AG04449 (cell line): ENCODE measurements around the gene MFAP1.
"Not testable (repeated sequence)": the region's sequence is repeated elsewhere in the genome, so short reads cannot be mapped to it uniquely, and the experiment has no call there.

Experiments
- CTCF ChIA-PET: fragments of 350-600 bp; formaldehyde crosslinking; extraction: SDS; loops from one replicate; lab custom pipeline; 2021; ENCODE audit warnings: antibody characterized with exemption; lab: Yijun Ruan, JAX
- POLR2A ChIA-PET: fragments of 400-600, 350-600 bp; formaldehyde crosslinking; extraction: SDS; loops from one replicate; lab custom pipeline; 2020; ENCODE audit warnings: antibody characterized with exemption, inconsistent platforms; lab: Yijun Ruan, JAX
- DNase-seq: peaks from one replicate; pipeline ENCODE4 v3.0.0-alpha.2; 2010; ENCODE audit warnings: low read depth, low spot score
- H3K4me3 ChIP-seq: 2 replicates; pipeline ENCODE4 v1.5.1; 2011; ENCODE audit warnings: low read depth, mild to moderate bottlenecking, control low read depth, low read length
- CTCF ChIP-seq: IDR thresholded peaks from one replicate; pipeline ENCODE4 v1.5.1; 2011; ENCODE audit warnings: mild to moderate bottlenecking, moderate library complexity, low read length, control low read depth, inconsistent platforms; ENCODE audit not compliant: insufficient read depth; ENCODE audit errors: missing control alignments

The MFAP1 gene

GRCh38 chr15:43867096-43867495 is 42.6 kb upstream of the MFAP1 start:
- ChIA-PET CTCF (interaction anchor here (1.0 to 7.5 kb wide), 3 partner anchors 14 to 635 kb away, joined by 3 to 61 read pairs (median 7); no protein-coding TSS in a partner anchor), POLR2A (no interaction called here)
- DNase-seq, result no peak
- H3K4me3 ChIP-seq, result no peak overlapping the region
- TF ChIP-seq CTCF, result no peak

DNA sequence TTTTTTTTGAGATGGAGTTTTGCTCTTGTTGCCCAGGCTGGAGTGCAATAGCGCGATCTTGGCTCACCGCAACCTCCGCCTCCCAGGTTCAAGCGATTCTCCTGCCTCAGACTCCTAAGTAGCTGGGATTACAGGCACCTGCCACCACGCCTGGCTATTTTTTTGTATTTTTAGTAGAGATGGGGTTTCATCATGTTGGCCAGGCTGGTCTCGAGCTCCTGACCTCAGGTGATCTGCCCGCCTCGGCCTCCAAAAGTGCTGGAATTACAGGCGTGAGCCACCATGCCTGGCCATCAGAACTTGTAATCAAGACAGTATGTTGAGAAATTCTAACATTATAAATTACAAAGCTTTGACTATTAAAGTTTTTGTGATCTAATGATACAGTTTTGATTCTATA is 42.1 kb upstream of the MFAP1 start:
- DNase-seq, POLR2A ChIA-PET: not testable (repeated sequence)
- CTCF ChIA-PET, result interaction anchor here (0.6 to 2.0 kb wide), 3 partner anchors 15 to 711 kb away, joined by 3 to 7 read pairs (median 3); no protein-coding TSS in a partner anchor

DNA sequence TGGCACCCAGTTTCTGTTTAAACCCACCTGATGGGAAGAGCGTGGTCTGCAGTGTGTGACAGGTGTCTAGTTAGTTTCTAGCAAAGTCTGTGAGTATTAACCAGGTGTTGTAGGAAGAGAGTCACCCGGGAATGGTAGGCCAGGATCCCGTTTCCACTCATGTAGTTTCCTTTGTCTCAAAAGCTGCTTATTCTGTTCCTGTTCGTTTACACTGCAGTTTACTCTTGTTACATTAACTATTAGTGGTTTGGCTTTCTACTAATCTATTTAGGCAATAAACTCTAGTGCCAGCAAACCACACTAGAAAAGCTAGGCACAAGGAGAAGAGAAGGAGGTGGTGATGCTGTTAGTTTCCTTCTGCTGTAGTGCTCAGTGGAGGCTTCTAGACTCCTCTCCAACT is 35.1 kb upstream of the MFAP1 start:
- H3K4me3 ChIP-seq, result no peak overlapping the region
- ChIA-PET CTCF (interaction anchor here (1.0 to 2.7 kb wide), 5 partner anchors 9 to 642 kb away, joined by 3 to 19 read pairs (median 3); no protein-coding TSS in a partner anchor), POLR2A (no interaction called here)
- TF ChIP-seq CTCF, result no peak
- no peak for DNase-seq

More for the DNA sequence above, 42.1 kb upstream of the MFAP1 start:
- H3K4me3 ChIP-seq, result not testable (repeated sequence)

GRCh38 chr15:43854801-43855200 is 30.3 kb upstream of the MFAP1 start:
- TF ChIP-seq CTCF, result no peak
- CTCF ChIA-PET, result no interaction called here
- DNase-seq, result no peak

GRCh38 chr15:43852607-43853006 is 28.1 kb upstream of the MFAP1 start:
- ChIA-PET POLR2A (no interaction called here), CTCF (no interaction called here)
- H3K4me3 ChIP-seq, result no peak overlapping the region
- no peak for TF ChIP-seq CTCF
- no peak for DNase-seq

More at GRCh38 chr15:43854801-43855200, 30.3 kb upstream of the MFAP1 start:
- POLR2A ChIA-PET, result no interaction called here
- H3K4me3 ChIP-seq, result no peak overlapping the region

DNA sequence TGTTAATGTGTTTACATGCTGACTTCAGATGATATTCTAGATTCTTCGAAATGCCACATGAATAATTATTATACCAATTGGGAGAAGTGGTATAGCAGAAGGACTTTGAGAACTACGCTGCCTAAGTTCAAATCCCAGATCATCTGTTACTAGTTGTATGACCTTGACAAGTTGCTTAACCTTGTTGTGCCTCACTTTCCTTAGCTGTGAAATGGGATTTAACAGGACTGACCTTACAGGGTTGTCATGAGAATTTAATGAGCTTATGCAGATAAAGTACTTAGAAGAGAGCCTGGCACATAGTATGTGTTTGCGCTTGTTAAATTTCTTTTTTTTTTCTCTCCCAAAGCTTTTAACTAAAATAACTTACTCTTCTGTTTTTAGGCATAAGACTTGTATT is 26.8 kb upstream of the MFAP1 start:
- ChIA-PET POLR2A (no interaction called here), CTCF (interaction anchor here (1.4 kb wide), 1 partner anchor 33 kb away, joined by 3 read pairs; no protein-coding TSS in a partner anchor)
- no peak for TF ChIP-seq CTCF

GRCh38 chr15:43845421-43845820 is 20.9 kb upstream of the MFAP1 start:
- no peak for TF ChIP-seq CTCF
- H3K4me3 ChIP-seq, result no peak overlapping the region
- ChIA-PET CTCF (interaction anchor here (1.4 kb wide), 1 partner anchor 17 kb away, joined by 4 read pairs; no protein-coding TSS in a partner anchor), POLR2A (no interaction called here)
- no peak for DNase-seq

More for the DNA sequence above, 26.8 kb upstream of the MFAP1 start:
- no peak overlapping the region for H3K4me3 ChIP-seq
- DNase-seq, result no peak

- CTCF ChIA-PET, H3K4me3 ChIP-seq, POLR2A ChIA-PET, DNase-seq: not testable (repeated sequence)
Observed at GRCh38 chr15:43832485-43832884, 8.0 kb upstream of the MFAP1 start.

DNA sequence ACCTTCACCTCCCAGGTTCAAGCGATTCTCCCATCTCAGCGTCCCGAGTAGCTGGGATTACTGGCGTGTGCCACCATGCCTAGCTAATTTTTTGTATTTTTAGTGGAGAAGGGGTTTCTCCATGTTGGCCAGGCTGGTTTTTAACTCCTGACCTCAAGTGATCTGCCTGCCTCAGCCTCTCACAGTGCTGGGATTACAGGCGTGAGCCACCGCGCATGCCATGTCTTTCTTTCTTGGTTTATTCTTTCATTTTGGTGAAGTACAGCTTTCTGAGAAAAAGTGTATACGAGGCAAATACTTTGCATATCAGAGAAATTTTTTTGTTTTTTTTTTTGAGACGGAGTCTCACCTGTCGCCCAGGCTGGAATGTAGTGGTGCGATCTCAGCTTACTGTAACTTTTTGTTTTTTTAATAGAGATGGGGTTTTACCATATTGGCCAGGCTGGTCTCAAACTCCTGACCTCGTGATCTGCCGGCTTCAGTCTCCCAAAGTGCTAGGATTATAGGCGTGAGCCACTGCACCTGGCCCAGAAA is 7.1 kb upstream of the MFAP1 start:
- CTCF ChIA-PET, result interaction anchor here (0.6 kb wide), 1 partner anchor 39 kb away, joined by 3 read pairs; no protein-coding TSS in a partner anchor
- POLR2A ChIA-PET, result interaction anchor here (0.6 kb wide), 2 partner anchors 9 to 31 kb away, joined by 3 read pairs; partner anchors contain the start of gene HYPK
- not testable (repeated sequence) for H3K4me3 ChIP-seq, DNase-seq

DNA sequence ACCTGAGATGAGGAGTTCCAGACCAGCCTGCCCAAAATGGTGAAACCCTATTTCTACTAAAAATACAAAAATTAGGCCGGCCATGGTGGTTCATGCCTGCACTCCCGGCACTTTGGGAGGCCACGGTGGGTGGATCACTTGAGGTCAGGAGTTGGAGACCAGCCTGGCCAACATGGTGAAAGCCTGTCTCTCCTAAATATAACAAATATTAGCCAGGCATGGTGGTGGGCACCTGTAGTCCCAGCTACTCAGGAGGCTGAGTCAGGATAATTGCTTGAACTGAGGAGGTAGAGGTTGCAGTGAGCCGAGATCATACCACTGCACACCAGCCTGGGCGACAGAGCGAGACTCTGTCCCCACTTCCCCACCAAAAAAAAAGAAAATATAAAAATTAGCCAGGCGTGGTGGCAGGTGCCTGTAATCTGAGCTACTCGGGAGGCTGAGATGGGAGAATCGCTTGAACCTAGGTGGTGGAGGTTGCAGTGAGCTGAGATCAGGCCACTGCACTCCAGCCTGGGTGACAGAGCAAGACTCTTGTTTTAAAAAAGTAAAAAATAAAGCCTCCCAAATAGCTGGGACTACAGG is 6.3 kb upstream of the MFAP1 start:
- POLR2A ChIA-PET, result interaction anchor here (0.6 kb wide), 1 partner anchor 30 kb away, joined by 3 read pairs; the partner anchor contains the start of gene HYPK
- H3K4me3 ChIP-seq, DNase-seq: not testable (repeated sequence)
- CTCF ChIA-PET, result interaction anchor here (0.6 kb wide), 1 partner anchor 39 kb away, joined by 3 read pairs; no protein-coding TSS in a partner anchor
